GM12878 (cell line): ENCODE measurements around the gene SPATA3. TPM values are rescaled to one million over a fixed set of nuclear protein-coding genes. Genes with fewer than 3 reads are reported as not detected.

Experiments used
- BMI1 ChIP-seq: fragments of 450-650 bp; IDR thresholded peaks from 2 replicates; pipeline ENCODE4 v1.6.1; 2016; ENCODE audit warnings: mild to moderate bottlenecking, moderate library complexity, borderline replicate concordance
- DPF2 ChIP-seq: fragments of 450-650 bp; IDR thresholded peaks from 2 replicates; pipeline ENCODE4 v1.6.1; 2017; ENCODE audit warnings: mild to moderate bottlenecking
- E2F8 ChIP-seq: fragments of 450-650 bp; IDR thresholded peaks from 2 replicates; pipeline ENCODE4 v1.6.1; 2018; ENCODE audit warnings: mild to moderate bottlenecking, low read depth, moderate library complexity; ENCODE audit not compliant: partially characterized antibody
- EED ChIP-seq: sonication (generic); IDR thresholded peaks from 2 replicates; pipeline ENCODE4 v1.6.1; 2016; ENCODE audit warnings: antibody characterized with exemption, low read depth
- ESRRA ChIP-seq: IDR thresholded peaks from 2 replicates; pipeline ENCODE4 v1.6.1; 2012; ENCODE audit warnings: mild to moderate bottlenecking, low read length, improper control_type of control experiment
- HSF1 ChIP-seq: fragments of 150-350 bp; IDR thresholded peaks from 2 replicates; pipeline ENCODE4 v1.6.1; 2014; ENCODE audit warnings: mild to moderate bottlenecking, low read depth, low read length
- IKZF2 ChIP-seq, 2 experiments: fragments of 450-650 bp; IDR thresholded peaks; 2 replicates each; pipeline ENCODE4 v1.6.1; 2017; ENCODE audit warnings: mild to moderate bottlenecking in 2 of 2, moderate library complexity in 2 of 2
- JUND ChIP-seq: IDR thresholded peaks from 2 replicates; pipeline ENCODE4 v1.6.1; 2012; ENCODE audit warnings: low read depth, mild to moderate bottlenecking, low read length, improper control_type of control experiment, moderate library complexity
- KLF5 ChIP-seq: fragments of 450-650 bp; IDR thresholded peaks from 2 replicates; pipeline ENCODE4 v1.6.1; 2014; ENCODE audit warnings: mild to moderate bottlenecking; ENCODE audit not compliant: partially characterized antibody
- MXI1 ChIP-seq: fragments of 150-350 bp; IDR thresholded peaks from 2 replicates; pipeline ENCODE4 v1.6.1; 2011; ENCODE audit warnings: low read depth, mild to moderate bottlenecking, inconsistent platforms, low read length, improper control_type of control experiment
- NBN ChIP-seq: fragments of 450-650 bp; IDR thresholded peaks from 2 replicates; pipeline ENCODE4 v1.6.1; 2016
- NFYB ChIP-seq: IDR thresholded peaks from 2 replicates; pipeline ENCODE4 v1.6.1; 2011; ENCODE audit warnings: low read depth, mild to moderate bottlenecking, low read length, improper control_type of control experiment, moderate library complexity; ENCODE audit not compliant: insufficient read depth
- NR2F1 ChIP-seq: fragments of 450-650 bp; conservative IDR thresholded peaks from 2 replicates; pipeline ENCODE4 v1.6.1; 2017; ENCODE audit warnings: mild to moderate bottlenecking
- RAD51 ChIP-seq: fragments of 450-650 bp; IDR thresholded peaks from 2 replicates; pipeline ENCODE4 v1.6.1; 2016; ENCODE audit warnings: moderate library complexity, mild to moderate bottlenecking, inconsistent platforms
- RELB ChIP-seq: fragments of 450-650 bp; IDR thresholded peaks from 2 replicates; pipeline ENCODE4 v1.6.1; 2017; ENCODE audit warnings: low read depth, mild to moderate bottlenecking, moderate library complexity
- SREBF1 ChIP-seq: IDR thresholded peaks from 2 replicates; pipeline ENCODE4 v1.6.1; 2012; ENCODE audit warnings: mild to moderate bottlenecking, low read length
- TCF12 ChIP-seq: IDR thresholded peaks from 2 replicates; pipeline ENCODE4 v1.6.1; 2011; ENCODE audit warnings: low read depth, mild to moderate bottlenecking, low read length
- ZBED1 ChIP-seq: IDR thresholded peaks from 2 replicates; pipeline ENCODE4 v1.6.1; 2016; ENCODE audit warnings: borderline replicate concordance
- ZBTB4 ChIP-seq: fragments of 450-650 bp; formaldehyde crosslinking; IDR thresholded peaks from 2 replicates; pipeline ENCODE4 v1.4.0; 2022; ENCODE audit warnings: mild to moderate bottlenecking, moderate library complexity
- polyA plus RNA-seq, 11 experiments: library from polyadenylated mRNA; depleted of rRNA in 4 of 11; unstranded in 6 of 11; stranded (reverse) in 5 of 11; fragments of >200 nt; fragmentation: Nextera tagmentation in 4 of 11; fragmentation: Illumina TruSeq in 1 of 11; extraction: Ambion mirVana in 4 of 11; extraction: Trizol in 1 of 11; gene quantifications; 1 replicate in 1 of 11; 2 replicates in 10 of 11; pipeline versions ENCODE4 v1.2.1 to v1.2.3, GENCODE V29; 2011 to 2016; ENCODE audit warnings: inconsistent platforms in 2 of 11, missing spikeins in 2 of 11, low read depth in 1 of 11
- total RNA-seq, 4 experiments: library from RNA; depleted of rRNA in 3 of 4; stranded (reverse); fragments of >200 nt in 3 of 4; fragmentation: Illumina TruSeq in 1 of 4; extraction: Trizol in 1 of 4; gene quantifications; 2 replicates each; pipeline versions ENCODE4 v1.2.1 to v1.2.3, GENCODE V29; 2013 to 2021

SPATA3 gene
- total and polyA plus RNA-seq, 10 of the 15 experiments (the other 5 are each of a cell fraction or from before 2014, with no cell fraction given): not detected

- no peak for TF ChIP-seq ZBTB4 (CRISPR knock-in tag)
- 0 out of 2 replicates have a peak, but pooled peaks have one; percentile 32 for TF ChIP-seq NR2F1
- TF ChIP-seq RAD51: peak; percentile 46
- TF ChIP-seq ESRRA: no peak
- 0 out of 2 replicates have a peak, but pooled peaks have one; percentile 21 for TF ChIP-seq JUND
- TF ChIP-seq IKZF2 (IDR thresholded peaks at IDR 0.05): peak; percentile 78 to 85; a peak in 3 of 4 replicates
- peak; percentile 86 for TF ChIP-seq RELB
- TF ChIP-seq ZBED1: peak; percentile 98
- TF ChIP-seq SREBF1: no peak
- no peak for TF ChIP-seq HSF1
- TF ChIP-seq MXI1: peak; percentile 66; the same call in 1 of the 2 replicates
- TF ChIP-seq NFYB: no peak
- no peak; the same call in 1 of the 2 replicates for TF ChIP-seq DPF2
- no peak for TF ChIP-seq KLF5
- peak; percentile 73; the same call in 1 of the 2 replicates for TF ChIP-seq NBN
- TF ChIP-seq E2F8: no peak
- TF ChIP-seq TCF12: peak; percentile 44; the same call in 1 of the 2 replicates
- 0 out of 2 replicates have a peak, but pooled peaks have one; percentile 41 for TF ChIP-seq BMI1
- peak; percentile 84 for TF ChIP-seq EED
Measured at GRCh38 chr2:230949966-230950873, 45.7 kb upstream of the SPATA3 start (continued).
